HG03280 (cell line): ENCODE data around the gene ZNF407.

ENCODE experiments used
- ATAC-seq: cut with Tn5 transposase; IDR thresholded peaks from one replicate; pipeline ENCODE4 v1.9.1; 2021; ENCODE audit warnings: mild to moderate bottlenecking, moderate library complexity; ENCODE audit not compliant: unreplicated experiment

Gene ZNF407

GRCh38 chr18:74914648-74915047, 317.0 kb downstream of the ZNF407 start:
- ATAC-seq: no peak

GRCh38 chr18:74916773-74917393, 319.2 kb downstream of the ZNF407 start:
- no peak for ATAC-seq

GRCh38 chr18:74918276-74918790, 320.7 kb downstream of the ZNF407 start:
- no peak for ATAC-seq

GRCh38 chr18:74921057-74921820, 323.6 kb downstream of the ZNF407 start:
- no peak for ATAC-seq

- ATAC-seq: no peak
These were observed 328.4 kb downstream of the ZNF407 start for GRCh38 chr18:74926051-74926450.

GRCh38 chr18:74928194-74928968, 330.7 kb downstream of the ZNF407 start:
- ATAC-seq: no peak

- no peak for ATAC-seq
These were observed 331.4 kb downstream of the ZNF407 start for GRCh38 chr18:74929110-74929509.

GRCh38 chr18:74930616-74931015, 332.9 kb downstream of the ZNF407 start:
- no peak for ATAC-seq

- no peak for ATAC-seq
These were observed 336.3 kb downstream of the ZNF407 start for GRCh38 chr18:74933930-74934329.

GRCh38 chr18:74935434-74935833, 337.8 kb downstream of the ZNF407 start:
- no peak for ATAC-seq

- ATAC-seq: no peak
These were observed 338.7 kb downstream of the ZNF407 start for GRCh38 chr18:74936343-74936742.

- ATAC-seq: no peak
These were observed 339.6 kb downstream of the ZNF407 start for GRCh38 chr18:74937291-74937690.

- no peak for ATAC-seq
These were observed 343.2 kb downstream of the ZNF407 start for GRCh38 chr18:74940856-74941255.

- ATAC-seq: peak; percentile 74
These were observed 344.7 kb downstream of the ZNF407 start for GRCh38 chr18:74942319-74942910.

GRCh38 chr18:74944676-74945075, 347.0 kb downstream of the ZNF407 start:
- no peak for ATAC-seq

- no peak for ATAC-seq
These were observed 348.3 kb downstream of the ZNF407 start for GRCh38 chr18:74945774-74946545.

GRCh38 chr18:74946646-74947375, 349.1 kb downstream of the ZNF407 start:
- ATAC-seq: no peak

GRCh38 chr18:74947417-74947816, 349.7 kb downstream of the ZNF407 start:
- ATAC-seq: no peak

- ATAC-seq: no peak
These were observed 350.2 kb downstream of the ZNF407 start for GRCh38 chr18:74947875-74948274.

GRCh38 chr18:74949611-74950010, 351.9 kb downstream of the ZNF407 start:
- ATAC-seq: no peak
